Measurements from ENCODE around the gene PPFIA4. TPM values are rescaled to one million over a fixed set of nuclear protein-coding genes. Genes with fewer than 3 reads are reported as not detected.

Gene PPFIA4
- polyA plus RNA-seq, 3 donors: 7.4 to 15.9 (median 13.3) TPM

GRCh38 chr1:203039609-203040512, 13.6 kb downstream of the PPFIA4 start:
- DNase-seq: no peak

DNA sequence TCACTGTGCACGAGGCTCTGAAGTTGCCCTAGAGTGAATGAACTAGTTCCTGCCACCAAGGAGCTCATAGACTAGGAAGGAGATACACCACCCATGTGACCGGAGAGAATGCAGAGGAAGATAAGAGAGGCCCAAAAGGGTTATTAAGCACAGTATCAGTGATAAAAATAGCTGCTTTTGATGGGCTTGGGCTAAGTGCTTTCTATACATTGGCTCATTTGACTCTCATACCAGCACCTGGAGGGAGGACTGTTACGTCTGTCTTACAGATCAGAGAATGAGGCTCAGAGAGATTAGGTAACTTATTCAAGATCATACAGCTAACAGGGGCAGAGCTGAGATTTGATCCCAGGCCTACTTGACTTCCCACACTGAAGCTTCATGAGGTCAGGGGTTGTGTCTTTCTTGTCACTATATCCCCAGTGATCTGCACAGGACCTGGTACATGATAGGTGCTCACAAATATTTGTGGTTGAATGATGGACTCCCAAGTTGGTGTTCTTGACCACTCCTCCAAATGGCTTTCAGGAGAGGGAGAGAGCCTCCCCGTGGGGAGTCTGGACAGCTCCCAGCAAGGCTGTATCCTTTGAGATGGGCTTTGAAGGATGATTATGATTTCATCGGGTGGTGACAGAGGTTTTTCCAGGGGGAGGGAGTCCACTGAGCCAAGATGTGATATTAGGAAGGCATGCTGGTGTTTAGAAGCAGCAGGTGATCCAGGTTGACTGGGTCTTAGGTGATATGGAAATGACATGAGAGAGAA, 14.4 kb downstream of the PPFIA4 start:
- DNase-seq: no peak

- DNase-seq: no peak
These were observed 15.2 kb downstream of the PPFIA4 start for GRCh38 chr1:203041351-203041932.

GRCh38 chr1:203043830-203044545, 17.7 kb downstream of the PPFIA4 start:
- DNase-seq: no peak

GRCh38 chr1:203044546-203045250, 18.4 kb downstream of the PPFIA4 start:
- no peak for DNase-seq

GRCh38 chr1:203045336-203045735, 19.0 kb downstream of the PPFIA4 start:
- no peak for DNase-seq

DNA sequence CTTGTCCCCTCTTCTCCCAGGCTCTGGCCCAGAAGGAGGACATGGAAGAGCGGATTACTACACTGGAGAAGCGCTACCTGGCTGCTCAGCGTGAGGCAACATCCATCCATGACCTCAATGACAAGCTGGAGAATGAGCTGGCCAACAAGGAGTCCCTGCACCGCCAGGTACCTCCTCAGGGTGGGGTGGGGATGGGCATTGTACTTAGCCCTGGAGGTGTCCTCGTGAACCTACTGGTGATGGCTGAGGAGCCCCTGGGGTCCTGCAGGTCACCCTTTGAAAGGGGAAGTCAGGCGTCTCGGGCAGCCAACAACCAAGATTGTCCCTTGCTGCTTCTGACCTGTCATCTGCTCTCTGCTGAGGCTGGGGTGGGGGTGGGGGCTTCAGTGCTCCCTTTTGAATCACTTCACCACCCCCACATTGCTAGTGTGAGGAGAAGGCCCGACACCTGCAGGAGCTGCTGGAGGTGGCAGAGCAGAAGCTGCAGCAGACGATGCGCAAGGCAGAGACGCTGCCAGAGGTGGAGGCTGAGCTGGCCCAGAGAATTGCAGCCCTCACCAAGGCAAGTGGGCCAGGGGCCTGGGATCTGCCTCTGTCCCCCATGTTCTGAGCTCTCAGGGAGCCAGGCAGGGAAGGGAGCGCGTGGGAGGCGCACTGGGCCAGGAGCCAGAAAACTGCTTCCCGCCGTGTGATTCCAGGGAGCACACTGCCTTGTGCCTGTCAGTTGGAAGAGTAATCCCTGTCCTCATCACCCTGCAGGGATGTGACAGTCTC, 19.7 kb downstream of the PPFIA4 start:
- no peak for DNase-seq

GRCh38 chr1:203046984-203047630, 20.8 kb downstream of the PPFIA4 start:
- DNase-seq: no peak

DNA sequence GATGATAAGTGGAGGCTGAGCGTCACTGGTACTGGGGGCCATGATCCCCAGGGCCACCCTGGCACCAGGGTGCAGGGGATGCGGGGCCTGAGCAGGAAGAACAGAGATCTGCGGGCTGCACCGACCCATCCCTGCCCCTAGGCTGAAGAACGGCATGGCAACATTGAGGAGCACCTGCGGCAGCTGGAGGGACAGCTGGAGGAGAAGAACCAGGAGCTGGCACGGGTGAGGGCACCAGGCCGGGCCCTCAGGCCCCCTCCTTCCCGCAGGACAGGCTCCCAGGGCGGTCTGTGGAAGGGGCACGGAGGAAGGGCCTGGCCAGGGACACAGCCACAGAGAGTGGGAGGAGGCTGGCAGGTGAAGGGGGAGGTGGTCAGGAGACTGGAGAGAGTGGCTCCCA, 21.8 kb downstream of the PPFIA4 start:
- DNase-seq: no peak

DNA sequence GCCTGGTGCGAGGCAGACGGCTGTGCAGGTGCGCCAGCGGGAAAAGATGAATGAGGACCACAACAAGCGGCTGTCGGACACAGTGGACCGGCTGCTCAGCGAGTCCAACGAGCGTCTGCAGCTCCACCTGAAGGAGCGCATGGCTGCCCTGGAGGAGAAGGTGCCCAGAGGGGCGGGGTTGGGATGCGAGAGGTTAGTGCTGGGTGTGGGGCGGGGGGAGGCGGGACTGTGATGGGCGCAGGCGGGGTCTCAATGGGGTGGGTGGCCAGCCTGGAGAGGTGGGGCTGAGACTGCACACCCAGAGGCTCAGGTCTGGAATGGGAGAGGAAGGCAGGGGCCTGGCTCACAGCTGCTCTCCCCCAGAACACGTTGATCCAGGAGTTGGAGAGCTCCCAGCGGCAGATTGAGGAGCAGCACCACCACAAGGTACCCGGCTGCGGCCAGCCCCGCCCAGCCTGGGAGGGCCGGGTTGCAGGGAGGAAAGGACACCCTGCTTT, 22.3 kb downstream of the PPFIA4 start:
- DNase-seq: no peak

- DNase-seq: no peak
These were observed 22.8 kb downstream of the PPFIA4 start for GRCh38 chr1:203049077-203049476.

DNA sequence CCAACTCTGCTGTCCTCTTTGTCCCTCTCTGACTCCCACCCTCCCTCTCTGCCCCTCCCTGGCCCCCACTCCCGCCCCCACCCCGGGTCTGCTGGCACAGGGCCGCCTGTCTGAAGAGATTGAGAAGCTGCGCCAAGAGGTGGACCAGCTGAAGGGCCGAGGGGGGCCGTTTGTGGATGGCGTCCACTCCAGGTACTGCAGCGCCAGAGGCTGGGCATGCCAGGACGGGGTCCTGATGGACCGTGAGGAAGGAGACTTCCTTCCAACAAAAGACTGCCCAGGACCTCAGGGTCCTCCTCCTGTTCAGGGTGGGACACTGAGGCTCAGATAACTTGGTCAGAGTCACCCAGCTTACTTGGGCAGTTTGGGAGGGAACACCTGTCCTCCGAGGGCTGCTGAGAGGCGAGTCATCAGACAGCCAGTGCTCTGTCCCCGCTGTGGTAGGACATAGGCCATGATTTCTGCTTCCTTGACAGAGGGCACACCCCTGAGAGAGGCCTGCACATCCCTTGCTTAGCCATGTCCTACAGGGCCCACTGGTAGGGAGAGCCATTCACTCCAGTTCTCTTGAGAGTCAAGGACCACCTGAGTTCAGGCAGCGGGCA, 23.4 kb downstream of the PPFIA4 start:
- no peak for DNase-seq

DNA sequence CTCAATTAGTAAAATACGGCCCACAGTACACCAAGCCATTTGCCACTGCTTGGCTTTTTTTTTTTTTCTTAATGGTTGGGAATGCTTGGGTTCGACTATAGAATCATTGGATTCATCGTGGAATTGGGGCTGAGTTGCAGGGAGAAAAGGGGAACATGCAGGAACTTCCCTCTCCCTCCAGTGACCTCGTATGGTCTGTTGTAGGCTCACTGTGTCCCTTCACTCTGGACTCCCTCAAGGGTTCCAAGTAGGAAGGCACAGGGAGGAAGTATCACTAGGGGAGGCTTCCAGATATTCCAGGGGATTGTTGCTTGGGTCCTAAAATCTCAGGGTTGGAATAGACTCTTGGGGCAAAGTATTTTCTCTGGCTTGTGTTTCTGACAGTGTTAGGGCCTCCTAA, 24.5 kb downstream of the PPFIA4 start:
- no peak for DNase-seq

DNA sequence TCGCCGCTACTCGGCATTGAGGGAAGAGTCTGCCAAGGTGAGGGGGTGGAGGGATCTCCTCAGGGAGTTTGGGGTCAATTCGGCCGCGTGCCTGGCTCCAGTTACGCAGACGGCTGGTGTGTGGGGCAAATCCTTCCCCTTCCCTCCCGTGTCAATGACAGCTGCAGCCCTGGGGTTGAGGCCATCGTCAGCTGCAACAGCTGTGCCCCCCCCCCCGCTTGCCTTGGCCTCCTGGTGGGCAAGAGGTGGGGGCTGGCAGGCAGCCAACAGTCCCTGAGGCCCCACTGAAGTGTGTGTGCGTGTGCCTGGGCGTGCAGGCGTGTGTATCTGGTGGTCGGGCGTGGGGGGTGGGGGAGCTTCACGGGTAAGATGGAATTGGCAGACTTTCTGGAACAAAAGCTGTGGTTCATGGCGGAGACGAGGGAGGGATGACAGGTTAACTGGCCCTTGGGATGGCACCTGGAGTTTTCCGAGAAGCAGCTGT, 25.6 kb downstream of the PPFIA4 start:
- DNase-seq: no peak

- no peak for DNase-seq
These were observed 26.3 kb downstream of the PPFIA4 start for GRCh38 chr1:203052601-203053000.

- no peak for DNase-seq
These were observed 27.9 kb downstream of the PPFIA4 start for GRCh38 chr1:203054184-203054583.

GRCh38 chr1:203054642-203055041, 28.4 kb downstream of the PPFIA4 start:
- no peak for DNase-seq

DNA sequence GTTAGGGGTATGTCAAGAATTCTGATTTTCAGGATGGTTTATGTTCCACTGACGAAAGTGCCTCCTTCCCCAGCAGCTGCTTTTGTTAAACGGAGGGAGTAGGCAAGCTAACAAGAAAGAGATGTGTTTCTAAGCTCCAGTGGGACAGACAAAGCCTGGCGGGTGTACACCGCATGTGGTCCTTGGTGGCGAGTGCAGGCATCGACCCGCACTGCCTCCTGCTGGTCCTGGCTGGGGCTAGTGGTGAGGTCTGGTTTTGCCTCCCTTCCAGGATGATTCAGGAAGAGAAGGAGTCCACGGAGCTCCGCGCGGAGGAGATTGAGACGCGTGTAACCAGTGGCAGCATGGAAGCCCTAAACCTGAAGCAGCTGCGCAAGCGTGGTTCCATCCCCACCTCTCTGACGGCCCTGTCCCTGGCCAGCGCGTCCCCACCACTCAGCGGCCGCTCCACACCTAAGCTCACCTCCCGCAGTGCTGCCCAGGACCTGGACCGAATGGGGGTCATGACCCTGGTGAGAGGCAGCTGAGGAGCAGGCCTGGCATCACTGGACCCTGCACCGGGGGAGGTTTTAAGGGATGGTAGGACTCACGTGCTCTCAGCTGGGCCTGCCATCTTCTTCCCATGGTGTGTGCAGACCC, 29.0 kb downstream of the PPFIA4 start:
- no peak for DNase-seq

- DNase-seq: no peak
These were observed 29.7 kb downstream of the PPFIA4 start for GRCh38 chr1:203056012-203056411.

All from renal pelvis (tissue), 4 donors.